H1 (cell line): ENCODE measurements around the gene APLP2. TPM values are rescaled to one million over a fixed set of nuclear protein-coding genes. Genes with fewer than 3 reads are reported as not detected.

ENCODE experiments used
- CBX5 ChIP-seq: fragments of 300-800, 300-1000 bp; sonication (generic); IDR thresholded peaks from 2 replicates; pipeline ENCODE4 v1.7.1; 2016; ENCODE audit warnings: antibody characterized with exemption, low read length, low read depth
- EP300 ChIP-seq, 2 experiments: IDR thresholded peaks; 1 replicate in 1 of 2; 2 replicates in 1 of 2; pipeline ENCODE4 v1.6.1; 2011 to 2012; ENCODE audit warnings: low read depth in 2 of 2, low read length in 2 of 2, mild to moderate bottlenecking in 2 of 2, borderline replicate concordance in 1 of 2, inconsistent platforms in 1 of 2, moderate library complexity in 1 of 2
- PHF8 ChIP-seq: fragments of 200-600 bp; sonication (generic); conservative IDR thresholded peaks from 2 replicates; pipeline ENCODE4 v1.7.1; 2012; ENCODE audit warnings: low read depth, mild to moderate bottlenecking, inconsistent platforms, low read length, moderate library complexity
- POU5F1 ChIP-seq: IDR thresholded peaks from 2 replicates; pipeline ENCODE4 v1.6.1; 2011; ENCODE audit warnings: low read depth, mild to moderate bottlenecking, low read length, moderate library complexity
- SP2 ChIP-seq: IDR thresholded peaks from 2 replicates; pipeline ENCODE4 v1.6.1; 2012; ENCODE audit warnings: mild to moderate bottlenecking, low read length, inconsistent platforms
- SP4 ChIP-seq: IDR thresholded peaks from 2 replicates; pipeline ENCODE4 v1.6.1; 2012; ENCODE audit warnings: low read length, inconsistent platforms
- TAF7 ChIP-seq: optimal IDR thresholded peaks from 2 replicates; pipeline ENCODE3; 2011; ENCODE audit warnings: low read depth, mild to moderate bottlenecking, inconsistent platforms, low read length, moderate library complexity, borderline replicate concordance
- polyA plus RNA-seq, 7 experiments: library from polyadenylated mRNA; depleted of rRNA in 3 of 7; stranded (reverse) in 5 of 7; unstranded in 2 of 7; fragments of >200 nt in 5 of 7; fragments of 200-250 nt in 2 of 7; gene quantifications; 1 replicate in 5 of 7; 2 replicates in 1 of 7; 4 replicates in 1 of 7; pipeline versions ENCODE4 v1.2.1 to v1.2.3, GENCODE V29; 2011 to 2013; ENCODE audit warnings: missing spikeins in 2 of 7, mixed read lengths in 2 of 7
- total RNA-seq: library from RNA; stranded (reverse); fragmentation: NEBNext Ultra II Directional; extraction: Animal tissue kit (Norgen Biotek cat#: 25700); gene quantifications from 2 replicates; pipeline ENCODE4 v1.2.1, GENCODE V29; 2021

The APLP2 gene
- total and polyA plus RNA-seq, 2 of the 8 experiments (the other 6 are each of a cell fraction or from before 2014, with no cell fraction given): 222 to 315 TPM

GRCh38 chr11:130161441-130162145, 91.9 kb downstream of the APLP2 start (continued):
- TF ChIP-seq SP4: no peak
- no peak for TF ChIP-seq EP300 (IDR thresholded peaks at IDR 0.05; ENCODE audit: borderline replicate concordance in 1 of 2, low read depth in 2 of 2, low read length in 2 of 2)
- no peak for TF ChIP-seq TAF7
- TF ChIP-seq CBX5: no peak
- TF ChIP-seq SP2: no peak
- TF ChIP-seq PHF8: no peak
- TF ChIP-seq POU5F1: no peak
- TF ChIP-seq, all 59 proteins: peak for 0
